Measurements from ENCODE around the gene CD59. TPM values are rescaled to one million over a fixed set of nuclear protein-coding genes. Genes with fewer than 3 reads are reported as not detected.

CD59 gene
- total and polyA plus RNA-seq, 2 of the 13 experiments (the other 11 are each of a cell fraction or from before 2014, with no cell fraction given), result 127 to 289 TPM

DNA sequence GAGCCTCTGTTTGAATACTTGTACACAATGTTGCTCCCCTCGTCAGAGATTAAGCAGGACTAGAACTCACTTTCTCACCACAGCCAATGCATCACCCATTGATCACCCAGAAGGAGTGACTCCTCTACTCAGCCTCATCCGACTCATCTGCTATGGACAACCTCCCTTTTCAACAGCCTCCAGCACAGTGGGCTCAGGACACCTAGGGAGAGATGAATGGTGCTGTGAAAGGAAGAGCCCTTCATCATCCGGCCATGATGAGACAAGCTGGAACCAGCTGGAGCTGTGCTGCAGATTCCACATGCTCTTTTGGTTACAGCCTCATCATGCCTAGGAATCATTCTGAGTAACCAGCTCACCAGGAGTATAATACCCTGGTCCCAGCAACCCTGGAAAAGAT, 51.1 kb downstream of the CD59 start:
- Histone ChIP-seq H3K9me3 (ENCODE audit: low read length) (no peaks in the 10 kb centered on the region), H2AFZ (ENCODE audit: low read length) (no peak overlapping the region), H4K20me1 (ENCODE audit: insufficient read depth, low read length) (no peaks in the 10 kb centered on the region), H3K9ac (ENCODE audit: insufficient read depth, low read depth, low read length) (no peak overlapping the region), H3K27ac (ENCODE audit: extremely low read length, insufficient read depth, low read length) (no peak overlapping the region), H3K79me2 (ENCODE audit: insufficient read depth, low read length) (no peaks in the 10 kb centered on the region), H3K4me3 (replicated peaks in 1 of 3; ENCODE audit: insufficient read depth in 1 of 3, low read depth in 2 of 3, low read length in 3 of 3) (no peak overlapping the region), H3K36me3 (replicated peaks in 1 of 2; ENCODE audit: control insufficient read depth in 1 of 2, insufficient read depth in 2 of 2, low read length in 2 of 2) (no peaks in the 10 kb centered on the region), H3K27me3 (ENCODE audit: control insufficient read depth in 1 of 2, insufficient read depth in 2 of 2, low read length in 2 of 2) (no peaks in the 10 kb centered on the region; a peak in 1 of 5 replicates), H3K4me2 (ENCODE audit: low read depth, low read length) (no peak overlapping the region), H3K4me1 (ENCODE audit: insufficient read depth, low read length) (peaks cover 5% of the 10 kb centered on the region)
- ChIA-PET CTCF (ENCODE audit: low intra/inter-chr PET ratio, low total read pairs) (no interaction called here), POLR2A (no interaction called here)
- ATAC-seq (no peak), FAIRE-seq (no peak), DNase-seq (ENCODE audit: low spot score) (no peak)
- in situ Hi-C loops (cut with HindIII; ENCODE audit: extremely low pct_ligation_motif_present, low pct_unique_long_range_greater_than_20kb), result loop anchor here (5.0 to 10.0 kb wide), 3 partner anchors 143 to 520 kb away; partner anchors contain the start of gene CSTF3
- BruUV-seq (replicated peaks), result no TSS peak
- intact Hi-C loops (cut with micrococcal nuclease; ENCODE audit: unreplicated experiment), result no loop called here
- TF ChIP-seq CC2D1A (CRISPR knock-in tag; IDR thresholded peaks at IDR 0.05) (no peak), MAFG (CRISPR knock-in tag; IDR thresholded peaks at IDR 0.05) (no peak), CREM (IDR thresholded peaks at IDR 0.05) (no peak), CREM (CRISPR knock-in tag; IDR thresholded peaks at IDR 0.05) (no peak), ZC3H13 (CRISPR knock-in tag; IDR thresholded peaks at IDR 0.05) (no peak), HNRNPLL (IDR thresholded peaks at IDR 0.05; ENCODE audit: low read depth, low read length, poor library complexity, severe bottlenecking) (no peak), REXO4 (CRISPR knock-in tag; IDR thresholded peaks at IDR 0.05; ENCODE audit: borderline replicate concordance) (no peak), KMT2B (CRISPR knock-in tag; IDR thresholded peaks at IDR 0.05) (no peak), ZNF18 (CRISPR knock-in tag; IDR thresholded peaks at IDR 0.05; ENCODE audit: insufficient replicate concordance) (no peak), ZNF746 (CRISPR knock-in tag; IDR thresholded peaks at IDR 0.05) (no peak), ZNF264 (CRISPR knock-in tag; IDR thresholded peaks at IDR 0.05) (no peak), ZNF619 (CRISPR knock-in tag; IDR thresholded peaks at IDR 0.05) (no peak), CSRNP1 (CRISPR knock-in tag; IDR thresholded peaks at IDR 0.05) (no peak), ZIK1 (CRISPR knock-in tag; IDR thresholded peaks at IDR 0.05; ENCODE audit: borderline replicate concordance, low read depth) (no peak)
- TF ChIP-seq, protein P1, sequence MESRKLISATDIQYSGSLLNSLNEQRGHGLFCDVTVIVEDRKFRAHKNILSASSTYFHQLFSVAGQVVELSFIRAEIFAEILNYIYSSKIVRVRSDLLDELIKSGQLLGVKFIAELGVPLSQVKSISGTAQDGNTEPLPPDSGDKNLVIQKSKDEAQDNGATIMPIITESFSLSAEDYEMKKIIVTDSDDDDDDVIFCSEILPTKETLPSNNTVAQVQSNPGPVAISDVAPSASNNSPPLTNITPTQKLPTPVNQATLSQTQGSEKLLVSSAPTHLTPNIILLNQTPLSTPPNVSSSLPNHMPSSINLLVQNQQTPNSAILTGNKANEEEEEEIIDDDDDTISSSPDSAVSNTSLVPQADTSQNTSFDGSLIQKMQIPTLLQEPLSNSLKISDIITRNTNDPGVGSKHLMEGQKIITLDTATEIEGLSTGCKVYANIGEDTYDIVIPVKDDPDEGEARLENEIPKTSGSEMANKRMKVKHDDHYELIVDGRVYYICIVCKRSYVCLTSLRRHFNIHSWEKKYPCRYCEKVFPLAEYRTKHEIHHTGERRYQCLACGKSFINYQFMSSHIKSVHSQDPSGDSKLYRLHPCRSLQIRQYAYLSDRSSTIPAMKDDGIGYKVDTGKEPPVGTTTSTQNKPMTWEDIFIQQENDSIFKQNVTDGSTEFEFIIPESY (CRISPR knock-in tag; IDR thresholded peaks at IDR 0.05), result no peak
- TF ChIP-seq, protein P2, sequence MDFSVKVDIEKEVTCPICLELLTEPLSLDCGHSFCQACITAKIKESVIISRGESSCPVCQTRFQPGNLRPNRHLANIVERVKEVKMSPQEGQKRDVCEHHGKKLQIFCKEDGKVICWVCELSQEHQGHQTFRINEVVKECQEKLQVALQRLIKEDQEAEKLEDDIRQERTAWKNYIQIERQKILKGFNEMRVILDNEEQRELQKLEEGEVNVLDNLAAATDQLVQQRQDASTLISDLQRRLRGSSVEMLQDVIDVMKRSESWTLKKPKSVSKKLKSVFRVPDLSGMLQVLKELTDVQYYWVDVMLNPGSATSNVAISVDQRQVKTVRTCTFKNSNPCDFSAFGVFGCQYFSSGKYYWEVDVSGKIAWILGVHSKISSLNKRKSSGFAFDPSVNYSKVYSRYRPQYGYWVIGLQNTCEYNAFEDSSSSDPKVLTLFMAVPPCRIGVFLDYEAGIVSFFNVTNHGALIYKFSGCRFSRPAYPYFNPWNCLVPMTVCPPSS (IDR thresholded peaks at IDR 0.05), result no peak
- 19% methylated on average over 3 of the region's 3 CpGs for WGBS (ENCODE audit: low lambda C conversion rate)

All from HepG2 (cell line).